ENCODE data around the gene RBP2. TPM values are rescaled to one million over a fixed set of nuclear protein-coding genes. Genes with fewer than 3 reads are reported as not detected.

RBP2 gene
- total RNA-seq, 1 experiment from 2014 or later = not detected

- Histone ChIP-seq H3K4me3 (no peak overlapping the region), H3K9me3 (ENCODE audit: insufficient read depth, low read depth) (no peaks in the 10 kb centered on the region), H3K36me3 (ENCODE audit: low read depth) (no peaks in the 10 kb centered on the region), H3K4me2 (no peak overlapping the region), H3K4me1 (replicated peaks; ENCODE audit: insufficient read depth) (0 out of 2 replicates have a peak, but pooled peaks cover 7% of the 10 kb centered on the region), H3K9me2 (ENCODE audit: insufficient read depth) (no peaks in the 10 kb centered on the region), H3K79me2 (ENCODE audit: low read depth) (no peaks in the 10 kb centered on the region), H3F3A (ENCODE audit: insufficient read depth, low read depth) (no peaks in the 10 kb centered on the region), H2AFZ (no peak overlapping the region), H3K27ac (no peak overlapping the region), H4K20me1 (ENCODE audit: insufficient read depth) (no peaks in the 10 kb centered on the region), H3K27me3 (ENCODE audit: insufficient read depth, low read depth) (no peaks in the 10 kb centered on the region)
- no TSS peak for BruUV-seq (replicated peaks)
- TF ChIP-seq EZH2 (IDR thresholded peaks at IDR 0.05; ENCODE audit: low read depth) = no peak
- no peak for TF ChIP-seq CTCF (conservative IDR thresholded peaks at IDR 0.05)
- ChIA-PET POLR2A (ENCODE audit: unreplicated experiment) (no interaction called here), CTCF (no interaction called here)
- intact Hi-C loops (cut with micrococcal nuclease; ENCODE audit: unreplicated experiment) = no loop called here
- no peak for DNase-seq
Measured at GRCh38 chr3:139460076-139460475, 16.2 kb downstream of the RBP2 start.

- intact Hi-C loops (cut with micrococcal nuclease; ENCODE audit: unreplicated experiment) = no loop called here
- CTCF ChIA-PET = no interaction called here
- BruUV-seq (replicated peaks) = no TSS peak
- no peaks in the 10 kb centered on the region for H3K79me2 ChIP-seq (ENCODE audit: low read depth)
- DNase-seq = no peak
- H3K4me3 ChIP-seq = no peak overlapping the region
- no peak overlapping the region for H3K4me2 ChIP-seq
- TF ChIP-seq EZH2 (IDR thresholded peaks at IDR 0.05; ENCODE audit: low read depth) (no peak), CTCF (conservative IDR thresholded peaks at IDR 0.05) (no peak)
- 0 out of 2 replicates have a peak, but pooled peaks cover 7% of the 10 kb centered on the region for H3K4me1 ChIP-seq (replicated peaks; ENCODE audit: insufficient read depth)
- POLR2A ChIA-PET (ENCODE audit: unreplicated experiment) = no interaction called here
- no peaks in the 10 kb centered on the region for H3K9me3 ChIP-seq (ENCODE audit: insufficient read depth, low read depth)
- H3F3A ChIP-seq (ENCODE audit: insufficient read depth, low read depth) = no peaks in the 10 kb centered on the region
- no peak overlapping the region for H3K27ac ChIP-seq
- H2AFZ ChIP-seq = no peak overlapping the region
- H3K36me3 ChIP-seq (ENCODE audit: low read depth) = no peaks in the 10 kb centered on the region
- H3K27me3 ChIP-seq (ENCODE audit: insufficient read depth, low read depth) = no peaks in the 10 kb centered on the region
- no peaks in the 10 kb centered on the region for H3K9me2 ChIP-seq (ENCODE audit: insufficient read depth)
- H4K20me1 ChIP-seq (ENCODE audit: insufficient read depth) = no peaks in the 10 kb centered on the region
Measured at GRCh38 chr3:139458348-139458747, 18.0 kb downstream of the RBP2 start.

- BruUV-seq (replicated peaks) = no TSS peak
- ChIA-PET CTCF (no interaction called here), POLR2A (ENCODE audit: unreplicated experiment) (no interaction called here)
- H4K20me1 ChIP-seq (ENCODE audit: insufficient read depth) = no peaks in the 10 kb centered on the region
- H3K9me3 ChIP-seq (ENCODE audit: insufficient read depth, low read depth) = no peaks in the 10 kb centered on the region
- no peaks in the 10 kb centered on the region for H3K9me2 ChIP-seq (ENCODE audit: insufficient read depth)
- H3K79me2 ChIP-seq (ENCODE audit: low read depth) = no peaks in the 10 kb centered on the region
- H3K4me1 ChIP-seq (replicated peaks; ENCODE audit: insufficient read depth) = 0 out of 2 replicates have a peak, but pooled peaks cover 6% of the 10 kb centered on the region
- no peaks in the 10 kb centered on the region for H3K36me3 ChIP-seq (ENCODE audit: low read depth)
- no peak overlapping the region for H3K4me3 ChIP-seq
- no peak overlapping the region for H2AFZ ChIP-seq
- no peak for TF ChIP-seq EZH2 (IDR thresholded peaks at IDR 0.05; ENCODE audit: low read depth)
- no peak for TF ChIP-seq CTCF (conservative IDR thresholded peaks at IDR 0.05)
- H3K27ac ChIP-seq = no peak overlapping the region
- H3K4me2 ChIP-seq = no peak overlapping the region
- no peaks in the 10 kb centered on the region for H3K27me3 ChIP-seq (ENCODE audit: insufficient read depth, low read depth)
- DNase-seq = no peak
- intact Hi-C loops (cut with micrococcal nuclease; ENCODE audit: unreplicated experiment) = no loop called here
- H3F3A ChIP-seq (ENCODE audit: insufficient read depth, low read depth) = no peaks in the 10 kb centered on the region
Measured at GRCh38 chr3:139457066-139457465, 19.2 kb downstream of the RBP2 start.
